SK-N-SH (cell line): Measurements from ENCODE around the gene RAMP3. TPM values are rescaled to one million over a fixed set of nuclear protein-coding genes. Genes with fewer than 3 reads are reported as not detected.

ENCODE experiments used
- CTCF ChIA-PET: fragments of 300-600, 350-600 bp; formaldehyde crosslinking; extraction: SDS; loops from one replicate; lab custom pipeline; 2021; lab: Yijun Ruan, JAX
- POLR2A ChIA-PET: fragments of 350-600 bp; sonication (Branson Sonifier 250); formaldehyde crosslinking; extraction: SDS; loops from one replicate; lab custom pipeline; 2020; ENCODE audit warnings: antibody characterized with exemption, inconsistent platforms; lab: Yijun Ruan, JAX
- DNase-seq: peaks from one replicate; pipeline ENCODE4 v3.0.0; 2012
- H2AFZ ChIP-seq: fragments of 200-600 bp; sonication (generic); 2 replicates; pipeline ENCODE4 v1.8.1; 2016; ENCODE audit warnings: antibody characterized with exemption, mild to moderate bottlenecking, low read depth
- H3F3A ChIP-seq: fragments of 200-600 bp; sonication (generic); replicated peaks from 2 replicates; pipeline ENCODE3; 2016; ENCODE audit warnings: antibody characterized with exemption, mild to moderate bottlenecking; ENCODE audit not compliant: insufficient read depth
- H3K27ac ChIP-seq, 2 experiments: fragments of 200-500 bp in 1 of 2; fragments of 200-600 bp in 1 of 2; sonication (Bioruptor generic) in 1 of 2; sonication (generic), shearing (Covaris generic) in 1 of 2; 2 replicates each; pipeline versions ENCODE4 v1.5.1 to v1.6.1; 2014 to 2016; ENCODE audit warnings: low read depth in 2 of 2, inconsistent platforms in 1 of 2, low read length in 1 of 2, mild to moderate bottlenecking in 1 of 2, mixed read lengths in 1 of 2
- H3K27me3 ChIP-seq: fragments of 200-600 bp; sonication (generic), shearing (Covaris generic); 2 replicates; pipeline ENCODE4 v1.6.1; 2016; ENCODE audit warnings: mixed run types; ENCODE audit not compliant: insufficient read depth
- H3K36me3 ChIP-seq, 2 experiments: fragments of 200-500 bp in 1 of 2; fragments of 200-600 bp in 1 of 2; sonication (Bioruptor generic) in 1 of 2; sonication (generic) in 1 of 2; replicated peaks in 1 of 2; 2 replicates each; pipeline versions ENCODE3 to v1.5.1; 2014 to 2016; ENCODE audit warnings: low read length in 1 of 2, mild to moderate bottlenecking in 1 of 2; ENCODE audit not compliant: insufficient read depth in 2 of 2, control insufficient read depth in 1 of 2
- H3K4me1 ChIP-seq, 2 experiments: fragments of 200-500 bp in 1 of 2; fragments of 200-600 bp in 1 of 2; sonication (Bioruptor generic) in 1 of 2; sonication (generic), shearing (Covaris generic) in 1 of 2; 2 replicates each; pipeline versions ENCODE4 v1.5.1 to v1.6.1; 2014 to 2016; ENCODE audit warnings: low read depth in 1 of 2, low read length in 1 of 2, mixed run types in 1 of 2; ENCODE audit not compliant: insufficient read depth in 2 of 2, control insufficient read depth in 1 of 2
- H3K4me2 ChIP-seq: fragments of 200-600 bp; sonication (generic), shearing (Covaris generic); 2 replicates; pipeline ENCODE4 v1.6.1; 2017; ENCODE audit warnings: mixed run types
- H3K4me3 ChIP-seq, 2 experiments: fragments of 200-500 bp in 1 of 2; fragments of 200-600 bp in 1 of 2; sonication (Bioruptor generic) in 1 of 2; sonication (generic), shearing (Covaris generic) in 1 of 2; 2 replicates each; pipeline versions ENCODE4 v1.5.1 to v1.8.1; 2014 to 2016; ENCODE audit warnings: low read depth in 2 of 2, inconsistent platforms in 1 of 2, low read length in 1 of 2, mild to moderate bottlenecking in 1 of 2, mixed read lengths in 1 of 2, moderate library complexity in 1 of 2
- H3K79me2 ChIP-seq: fragments of 200-600 bp; sonication (generic); 2 replicates; pipeline ENCODE4 v1.8.1; 2017; ENCODE audit warnings: mild to moderate bottlenecking; ENCODE audit not compliant: insufficient read depth
- H3K9ac ChIP-seq: fragments of 200-600 bp; sonication (generic); 2 replicates; pipeline ENCODE4 v1.6.1; 2017; ENCODE audit warnings: mixed run types
- H3K9me2 ChIP-seq: fragments of 200-600 bp; sonication (generic); 2 replicates; pipeline ENCODE4 v1.6.1; 2017; ENCODE audit warnings: mixed run types
- H3K9me3 ChIP-seq: fragments of 200-600 bp; sonication (generic); 2 replicates; pipeline ENCODE4 v1.6.1; 2017; ENCODE audit warnings: mixed run types, mild to moderate bottlenecking, moderate library complexity
- H4K20me1 ChIP-seq: fragments of 200-600 bp; sonication (generic); 2 replicates; pipeline ENCODE4 v1.6.1; 2017; ENCODE audit warnings: mild to moderate bottlenecking, mixed run types; ENCODE audit not compliant: insufficient read depth
- EP300 ChIP-seq, 2 experiments: IDR thresholded peaks; 2 replicates each; pipeline versions ENCODE4 v1.4.0 to v1.6.1; 2012; ENCODE audit warnings: borderline replicate concordance in 1 of 2, low read depth in 1 of 2, low read length in 1 of 2
- FOSL2 ChIP-seq: IDR thresholded peaks from 2 replicates; pipeline ENCODE4 v1.4.0; 2012; ENCODE audit warnings: low read depth, mild to moderate bottlenecking, moderate library complexity, borderline replicate concordance
- GABPA ChIP-seq: IDR thresholded peaks from 2 replicates; pipeline ENCODE4 v1.4.0; 2012; ENCODE audit warnings: low read depth, mild to moderate bottlenecking
- GATA2 ChIP-seq: sonication (generic); formaldehyde crosslinking; IDR thresholded peaks from 2 replicates; pipeline ENCODE4 v1.5.0; 2020; ENCODE audit warnings: mild to moderate bottlenecking, missing genetic modification reagents
- POLR2AphosphoS5 ChIP-seq: IDR thresholded peaks from 2 replicates; pipeline ENCODE4 v1.6.1; 2012; ENCODE audit warnings: low read depth, low read length
- REST ChIP-seq: IDR thresholded peaks from 2 replicates; pipeline ENCODE4 v1.6.1; 2012; ENCODE audit warnings: mild to moderate bottlenecking, low read depth, low read length, moderate library complexity
- RFX5 ChIP-seq: IDR thresholded peaks from 2 replicates; pipeline ENCODE4 v1.6.1; 2012; ENCODE audit warnings: mild to moderate bottlenecking, improper control_type of control experiment, low read length
- RXRA ChIP-seq: IDR thresholded peaks from 2 replicates; pipeline ENCODE4 v1.4.0; 2012; ENCODE audit warnings: low read depth, mild to moderate bottlenecking, borderline replicate concordance
- TAF1 ChIP-seq: IDR thresholded peaks from 2 replicates; pipeline ENCODE4 v1.6.1; 2012; ENCODE audit warnings: low read depth, mild to moderate bottlenecking, low read length, moderate library complexity, borderline replicate concordance
- TCF12 ChIP-seq: IDR thresholded peaks from 2 replicates; pipeline ENCODE4 v1.4.0; 2012
- TEAD4 ChIP-seq: IDR thresholded peaks from 2 replicates; pipeline ENCODE4 v1.4.0; 2012; ENCODE audit warnings: mild to moderate bottlenecking, borderline replicate concordance; ENCODE audit not compliant: insufficient read depth
- WGBS: methylation state at CpG from one replicate; pipeline ENCODE4 v1.1.6; 2017; ENCODE audit warnings: low lambda C conversion rate; 5-methylcytosine and 5-hydroxymethylcytosine counted together
- polyA plus RNA-seq, 3 experiments: library from polyadenylated mRNA; depleted of rRNA; stranded (reverse); fragments of >200 nt; gene quantifications; 2 replicates each; pipeline ENCODE4 v1.2.3, GENCODE V29; 2012
- TF ChIP-seq, protein P1 (sequence below): fragments of 150-350 bp; IDR thresholded peaks from 2 replicates; pipeline ENCODE4 v1.6.1; 2016; ENCODE audit warnings: mild to moderate bottlenecking, low read depth, low read length
- TF ChIP-seq, protein P2 (sequence below): fragments of 200-600 bp; sonication (generic); IDR thresholded peaks from 2 replicates; pipeline ENCODE4 v1.6.1; 2017; ENCODE audit warnings: antibody characterized with exemption, mild to moderate bottlenecking, moderate library complexity

The RAMP3 gene
- polyA plus RNA-seq, 1 of the 3 experiments (the other 2 are of a cell fraction) = not detected

GRCh38 chr7:45126201-45126600, 31.4 kb upstream of the RAMP3 start:
- Histone ChIP-seq H3K4me1 (peaks cover 0 to 2% of the 10 kb centered on the region in 2 experiments; a peak in 1 of 4 replicates), H3K4me3 (no peak overlapping the region), H3K27me3 (no peaks in the 10 kb centered on the region), H3K36me3 (no peaks in the 10 kb centered on the region), H3K4me2 (no peak overlapping the region), H3K79me2 (no peaks in the 10 kb centered on the region), H3F3A (no peaks in the 10 kb centered on the region), H3K9me3 (no peaks in the 10 kb centered on the region), H3K9ac (no peak overlapping the region), H3K27ac (no peak overlapping the region), H4K20me1 (no peaks in the 10 kb centered on the region), H2AFZ (no peak overlapping the region), H3K9me2 (no peaks in the 10 kb centered on the region)
- ChIA-PET CTCF (interaction anchor here (0.9 to 14.6 kb wide), 4 partner anchors 9 to 161 kb away, joined by 3 to 149 read pairs (median 12); partner anchors contain the start of gene TBRG4), POLR2A (no interaction called here)
- TF ChIP-seq REST (no peak), TEAD4 (no peak), POLR2AphosphoS5 (no peak), TCF12 (no peak), TAF1 (no peak), GATA2 (CRISPR knock-in tag) (no peak), FOSL2 (no peak), RFX5 (no peak), GABPA (no peak), RXRA (no peak), EP300 (IDR thresholded peaks at IDR 0.05; ENCODE audit: borderline replicate concordance in 1 of 2, low read depth in 1 of 2, low read length in 1 of 2) (no peak)
- TF ChIP-seq, protein P1, sequence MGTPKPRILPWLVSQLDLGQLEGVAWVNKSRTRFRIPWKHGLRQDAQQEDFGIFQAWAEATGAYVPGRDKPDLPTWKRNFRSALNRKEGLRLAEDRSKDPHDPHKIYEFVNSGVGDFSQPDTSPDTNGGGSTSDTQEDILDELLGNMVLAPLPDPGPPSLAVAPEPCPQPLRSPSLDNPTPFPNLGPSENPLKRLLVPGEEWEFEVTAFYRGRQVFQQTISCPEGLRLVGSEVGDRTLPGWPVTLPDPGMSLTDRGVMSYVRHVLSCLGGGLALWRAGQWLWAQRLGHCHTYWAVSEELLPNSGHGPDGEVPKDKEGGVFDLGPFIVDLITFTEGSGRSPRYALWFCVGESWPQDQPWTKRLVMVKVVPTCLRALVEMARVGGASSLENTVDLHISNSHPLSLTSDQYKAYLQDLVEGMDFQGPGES = no peak
- TF ChIP-seq, protein P2, sequence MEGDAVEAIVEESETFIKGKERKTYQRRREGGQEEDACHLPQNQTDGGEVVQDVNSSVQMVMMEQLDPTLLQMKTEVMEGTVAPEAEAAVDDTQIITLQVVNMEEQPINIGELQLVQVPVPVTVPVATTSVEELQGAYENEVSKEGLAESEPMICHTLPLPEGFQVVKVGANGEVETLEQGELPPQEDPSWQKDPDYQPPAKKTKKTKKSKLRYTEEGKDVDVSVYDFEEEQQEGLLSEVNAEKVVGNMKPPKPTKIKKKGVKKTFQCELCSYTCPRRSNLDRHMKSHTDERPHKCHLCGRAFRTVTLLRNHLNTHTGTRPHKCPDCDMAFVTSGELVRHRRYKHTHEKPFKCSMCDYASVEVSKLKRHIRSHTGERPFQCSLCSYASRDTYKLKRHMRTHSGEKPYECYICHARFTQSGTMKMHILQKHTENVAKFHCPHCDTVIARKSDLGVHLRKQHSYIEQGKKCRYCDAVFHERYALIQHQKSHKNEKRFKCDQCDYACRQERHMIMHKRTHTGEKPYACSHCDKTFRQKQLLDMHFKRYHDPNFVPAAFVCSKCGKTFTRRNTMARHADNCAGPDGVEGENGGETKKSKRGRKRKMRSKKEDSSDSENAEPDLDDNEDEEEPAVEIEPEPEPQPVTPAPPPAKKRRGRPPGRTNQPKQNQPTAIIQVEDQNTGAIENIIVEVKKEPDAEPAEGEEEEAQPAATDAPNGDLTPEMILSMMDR = no peak
- no peak for DNase-seq
- WGBS = 85% methylated on average over 6 of the region's 6 CpGs
